GM10248 (cell line): ENCODE data around the gene ASAP2.

Source experiments
- CTCF ChIA-PET: fragments of 300-600 bp; sonication (Branson Sonifier 250); formaldehyde crosslinking; extraction: SDS; loops from one replicate; lab custom pipeline; 2021; ENCODE audit warnings: antibody characterized with exemption; lab: Yijun Ruan, JAX
- POLR2A ChIA-PET: fragments of 350-650 bp; sonication (Branson Sonifier 250); formaldehyde crosslinking; extraction: SDS; loops from one replicate; lab custom pipeline; 2020; ENCODE audit warnings: antibody characterized with exemption; lab: Yijun Ruan, JAX
- DNase-seq: peaks from one replicate; pipeline ENCODE4 v3.0.0; 2012; ENCODE audit errors: extremely low spot score
- CTCF ChIP-seq: IDR thresholded peaks from 2 replicates; pipeline ENCODE4 v1.5.1; 2012; ENCODE audit warnings: mild to moderate bottlenecking, low read depth; ENCODE audit errors: extremely low read depth, missing control alignments, control extremely low read depth

Gene ASAP2

GRCh38 chr2:9273486-9274130 lies 67.0 kb downstream of the ASAP2 start:
- no peak for DNase-seq
- ChIA-PET POLR2A (no interaction called here), CTCF (no interaction called here)
- no peak for TF ChIP-seq CTCF

GRCh38 chr2:9274701-9275343 lies 68.2 kb downstream of the ASAP2 start:
- POLR2A ChIA-PET, result no interaction called here
- TF ChIP-seq CTCF, result no peak
- CTCF ChIA-PET, result no interaction called here
- no peak for DNase-seq

- no peak for DNase-seq
- ChIA-PET CTCF (no interaction called here), POLR2A (no interaction called here)
- TF ChIP-seq CTCF, result no peak
Measured at GRCh38 chr2:9275399-9275798, 68.8 kb downstream of the ASAP2 start.

GRCh38 chr2:9276074-9276473 lies 69.5 kb downstream of the ASAP2 start:
- no peak for DNase-seq
- CTCF ChIA-PET, result no interaction called here
- POLR2A ChIA-PET, result no interaction called here
- no peak for TF ChIP-seq CTCF

- CTCF ChIA-PET, result no interaction called here
- POLR2A ChIA-PET, result no interaction called here
- DNase-seq, result no peak
- TF ChIP-seq CTCF, result no peak
Measured at GRCh38 chr2:9276901-9277451, 70.4 kb downstream of the ASAP2 start.

- ChIA-PET POLR2A (no interaction called here), CTCF (no interaction called here)
- no peak for TF ChIP-seq CTCF
- no peak for DNase-seq
Measured at GRCh38 chr2:9278439-9278838, 71.8 kb downstream of the ASAP2 start.

GRCh38 chr2:9279426-9279825 lies 72.8 kb downstream of the ASAP2 start:
- no peak for DNase-seq
- POLR2A ChIA-PET, result no interaction called here
- CTCF ChIA-PET, result no interaction called here
- TF ChIP-seq CTCF, result no peak
